HG02763 (cell line): ENCODE results near the gene DNAH8.

Source experiments
- ATAC-seq: cut with Tn5 transposase; IDR thresholded peaks from one replicate; pipeline ENCODE4 v1.9.1; 2021; ENCODE audit warnings: mild to moderate bottlenecking, moderate library complexity; ENCODE audit not compliant: unreplicated experiment

The DNAH8 gene

GRCh38 chr6:38944655-38945279, 229.7 kb downstream of the DNAH8 start:
- ATAC-seq, result no peak

- no peak for ATAC-seq
These were observed 240.8 kb downstream of the DNAH8 start for GRCh38 chr6:38955861-38956260.

GRCh38 chr6:38957426-38957825, 242.3 kb downstream of the DNAH8 start:
- ATAC-seq, result no peak

GRCh38 chr6:38959138-38959537, 244.0 kb downstream of the DNAH8 start:
- no peak for ATAC-seq

- no peak for ATAC-seq
These were observed 253.6 kb downstream of the DNAH8 start for GRCh38 chr6:38968702-38969149.

- ATAC-seq, result no peak
These were observed 258.3 kb downstream of the DNAH8 start for GRCh38 chr6:38973178-38974057.

- no peak for ATAC-seq
These were observed 259.5 kb downstream of the DNAH8 start for GRCh38 chr6:38974389-38975151.

GRCh38 chr6:38975621-38976049, 260.5 kb downstream of the DNAH8 start:
- ATAC-seq, result no peak

- ATAC-seq, result no peak
These were observed 260.9 kb downstream of the DNAH8 start for GRCh38 chr6:38976051-38976450.

- no peak for ATAC-seq
These were observed 261.8 kb downstream of the DNAH8 start for GRCh38 chr6:38976801-38977500.

- ATAC-seq, result no peak
These were observed 263.1 kb downstream of the DNAH8 start for GRCh38 chr6:38978139-38978704.

- ATAC-seq, result no peak
These were observed 267.4 kb downstream of the DNAH8 start for GRCh38 chr6:38982470-38982869.

GRCh38 chr6:38984723-38985122, 269.6 kb downstream of the DNAH8 start:
- ATAC-seq, result no peak

- no peak for ATAC-seq
These were observed 270.7 kb downstream of the DNAH8 start for GRCh38 chr6:38985839-38986238.

GRCh38 chr6:38987503-38987902, 272.4 kb downstream of the DNAH8 start:
- no peak for ATAC-seq

GRCh38 chr6:38988736-38989449, 273.8 kb downstream of the DNAH8 start:
- no peak for ATAC-seq

GRCh38 chr6:38990475-38990874, 275.4 kb downstream of the DNAH8 start:
- no peak for ATAC-seq

GRCh38 chr6:38996676-38997075, 281.6 kb downstream of the DNAH8 start:
- no peak for ATAC-seq

- no peak for ATAC-seq
These were observed 282.1 kb downstream of the DNAH8 start for GRCh38 chr6:38997128-38997761.
